Measurements from ENCODE around the gene ASXL1.

DNA sequence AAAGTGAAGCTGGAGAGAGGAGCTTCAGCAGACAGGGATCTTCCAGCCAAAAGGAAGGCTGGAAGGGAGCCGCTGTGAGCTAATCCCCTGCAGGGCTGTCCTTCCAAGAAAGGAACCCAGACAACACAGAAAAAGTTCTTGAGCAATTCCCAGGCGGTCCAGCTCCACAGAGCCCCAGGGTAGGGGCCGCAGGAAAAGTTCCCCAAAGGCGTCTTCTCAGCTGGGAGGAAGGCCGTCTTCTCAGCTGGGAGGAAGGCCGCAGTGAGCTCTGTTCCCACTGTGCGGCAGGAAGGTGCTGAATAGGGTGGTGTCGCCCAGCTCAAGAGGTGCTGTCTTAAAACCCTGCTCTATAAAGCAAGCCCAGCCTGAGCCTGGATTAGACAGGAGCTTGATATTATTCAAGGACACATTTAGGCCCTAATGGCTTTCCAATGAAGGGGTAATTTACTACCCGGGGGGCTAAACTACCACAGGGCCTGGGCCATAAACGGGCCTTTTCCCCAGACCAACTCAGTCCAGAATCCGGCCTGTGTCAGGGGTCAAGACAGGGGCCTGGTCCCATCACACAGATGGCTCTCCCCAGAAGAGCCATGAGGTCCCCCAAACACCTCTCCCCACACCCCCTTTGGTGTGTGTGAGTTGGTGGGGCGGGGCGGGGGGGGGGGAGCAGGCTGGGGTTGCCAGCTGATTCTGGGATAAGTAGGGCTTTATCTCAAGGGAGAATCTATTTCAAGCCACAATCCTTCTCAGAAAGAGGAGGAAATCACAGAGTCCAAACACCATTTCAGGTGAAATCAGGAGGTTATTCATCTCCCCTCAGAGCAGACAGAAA is 123.4 kb downstream of the ASXL1 start:
- TF ChIP-seq CTCF (IDR thresholded peaks at IDR 0.05; ENCODE audit: low read length) (no peak), EZH2 (IDR thresholded peaks at IDR 0.05; ENCODE audit: borderline replicate concordance, low read length) (no peak)
